HG03520 (cell line): ENCODE measurements around the gene PTGER2.

Experiments used
- ATAC-seq: cut with Tn5 transposase; IDR thresholded peaks from one replicate; pipeline ENCODE4 v1.9.1; 2021; ENCODE audit warnings: mild to moderate bottlenecking, moderate library complexity; ENCODE audit not compliant: unreplicated experiment

Gene PTGER2

GRCh38 chr14:52333823-52334657, 19.9 kb downstream of the PTGER2 start:
- ATAC-seq: no peak

DNA sequence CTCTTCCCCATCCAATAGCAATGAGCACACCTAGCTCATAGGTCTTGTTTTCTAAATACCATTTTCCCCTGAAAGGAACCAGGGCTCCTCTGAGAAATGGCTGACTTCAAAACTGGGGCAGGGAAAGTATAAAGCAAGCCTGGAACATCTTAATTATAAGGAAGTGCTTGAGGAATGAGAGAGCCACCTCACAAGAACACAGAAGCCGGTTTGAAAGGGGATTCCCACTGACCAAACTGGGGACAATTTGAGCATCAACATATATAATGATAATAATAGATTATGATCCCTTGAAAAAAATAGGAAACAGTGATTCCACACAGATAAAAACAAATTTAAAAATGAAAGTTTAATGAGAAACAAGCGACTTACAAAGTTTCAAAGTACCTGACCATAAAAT, 22.1 kb downstream of the PTGER2 start:
- no peak for ATAC-seq

DNA sequence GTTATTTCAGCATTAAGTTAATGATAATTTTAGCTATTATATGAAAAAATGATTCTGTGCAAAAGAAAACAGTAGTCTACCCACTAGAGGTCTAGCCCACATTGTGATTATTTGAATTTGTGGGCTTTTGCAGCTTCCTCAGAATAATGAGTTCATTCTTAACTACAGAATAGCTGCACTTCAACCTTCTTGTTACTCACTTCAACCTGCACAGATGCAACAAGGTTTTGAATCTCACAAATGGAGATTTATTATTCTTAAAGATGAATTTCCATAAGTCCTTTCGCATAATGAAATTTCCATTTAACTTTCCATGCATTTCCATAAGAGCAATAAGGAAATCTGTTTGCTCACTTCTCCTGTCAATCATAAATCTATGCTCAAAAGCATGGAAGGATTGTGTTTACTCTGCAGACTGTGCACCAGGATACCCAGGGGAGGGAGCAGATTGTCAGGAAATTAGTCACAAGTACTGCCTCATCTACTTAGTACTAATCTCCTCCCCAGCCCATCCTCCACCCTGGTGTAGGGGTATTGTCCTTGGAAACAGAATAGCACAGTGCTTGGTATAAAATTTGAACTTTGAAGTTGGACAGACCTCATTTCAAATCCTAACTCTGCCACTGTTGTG, 24.1 kb downstream of the PTGER2 start:
- ATAC-seq: no peak

DNA sequence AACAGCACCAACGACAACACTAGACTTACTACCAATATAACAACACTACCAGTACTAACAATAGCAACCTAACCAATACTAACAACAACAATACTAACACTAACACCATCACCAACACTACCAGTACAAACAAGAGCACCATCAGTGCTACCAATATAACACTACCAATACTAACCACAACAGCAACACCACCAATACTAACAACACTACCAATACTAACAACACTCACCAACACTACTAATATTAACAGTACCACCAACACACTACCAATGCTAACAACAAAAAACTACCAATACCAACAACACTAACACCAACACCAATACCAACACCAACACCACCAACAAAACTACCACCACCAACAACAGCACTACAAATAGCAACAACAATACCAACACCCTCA, 25.1 kb downstream of the PTGER2 start:
- no peak for ATAC-seq

DNA sequence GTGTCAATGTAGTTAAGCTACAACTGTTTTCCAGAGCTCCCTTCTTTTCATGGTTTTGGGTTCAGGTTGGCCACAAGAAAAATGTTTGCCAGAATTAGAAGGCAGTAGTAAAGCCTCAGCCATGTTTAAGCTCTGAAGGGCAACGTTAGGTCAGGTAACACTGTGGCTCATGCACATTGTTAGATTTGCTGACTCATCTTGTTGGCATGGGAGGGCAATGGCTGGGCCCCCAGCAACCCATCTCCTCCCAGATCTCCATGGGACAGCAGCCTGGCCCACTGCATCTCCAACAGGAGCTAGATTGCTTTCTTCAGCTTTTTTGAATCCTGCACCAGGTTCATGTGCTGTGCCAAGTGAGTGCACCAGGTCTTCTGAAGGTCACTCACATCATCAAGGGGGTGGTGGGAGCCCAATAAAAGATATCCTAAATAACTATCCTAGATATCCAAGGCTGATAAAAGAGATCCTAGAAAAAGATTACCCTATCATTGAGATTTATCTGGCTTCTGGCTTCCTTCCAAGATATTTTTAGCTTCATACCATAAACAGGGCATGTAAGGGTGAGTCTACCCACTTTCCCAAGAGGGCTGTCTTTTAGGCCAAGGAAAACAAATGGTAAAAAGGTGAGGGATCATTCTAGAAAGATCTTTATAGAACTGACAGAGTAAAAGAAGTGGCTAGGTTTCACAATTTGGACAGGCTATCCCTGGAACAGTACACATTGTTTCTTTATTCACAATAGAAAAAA, 28.9 kb downstream of the PTGER2 start:
- no peak for ATAC-seq

DNA sequence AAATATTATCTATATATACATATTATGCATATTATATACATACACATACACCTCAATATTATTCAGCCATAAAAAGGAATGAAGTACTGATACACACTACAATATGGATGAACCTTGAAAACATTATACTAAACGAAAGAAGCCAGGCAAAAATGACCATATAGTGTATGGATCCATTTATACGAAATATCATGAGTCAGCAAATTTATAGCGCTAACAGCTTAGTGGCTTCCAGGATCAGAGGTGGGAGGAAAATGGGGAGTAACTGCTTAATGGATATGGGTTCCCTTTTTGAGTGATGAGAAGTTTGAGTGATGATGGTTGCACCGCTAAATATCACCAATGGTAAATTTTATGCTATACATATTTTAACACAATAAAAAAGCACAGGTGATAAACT, 32.7 kb downstream of the PTGER2 start:
- ATAC-seq: no peak

GRCh38 chr14:52348279-52348678, 34.2 kb downstream of the PTGER2 start:
- no peak for ATAC-seq

- ATAC-seq: no peak
These were observed 34.7 kb downstream of the PTGER2 start for GRCh38 chr14:52348776-52349175.

GRCh38 chr14:52349731-52350130, 35.6 kb downstream of the PTGER2 start:
- no peak for ATAC-seq

DNA sequence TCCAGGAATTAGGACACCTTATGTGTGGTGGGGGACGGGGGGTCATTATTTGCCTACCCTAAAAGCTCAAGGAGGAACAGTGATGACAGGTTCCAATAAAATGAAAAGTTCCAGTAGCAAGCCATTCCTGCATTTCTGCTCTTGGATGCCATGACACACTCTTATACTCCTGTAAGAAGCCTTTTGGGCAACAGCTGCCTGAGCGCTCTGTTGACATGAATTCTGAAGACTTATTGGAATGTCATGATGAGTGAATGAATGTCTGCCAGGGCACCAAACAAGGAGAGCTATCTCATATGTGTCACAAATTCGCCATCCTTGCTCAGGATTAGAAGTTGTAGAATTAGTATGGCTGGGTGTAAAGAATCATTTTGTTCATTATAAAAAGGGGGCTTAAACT, 36.3 kb downstream of the PTGER2 start:
- ATAC-seq: no peak

- no peak for ATAC-seq
These were observed 37.3 kb downstream of the PTGER2 start for GRCh38 chr14:52351233-52352060.

DNA sequence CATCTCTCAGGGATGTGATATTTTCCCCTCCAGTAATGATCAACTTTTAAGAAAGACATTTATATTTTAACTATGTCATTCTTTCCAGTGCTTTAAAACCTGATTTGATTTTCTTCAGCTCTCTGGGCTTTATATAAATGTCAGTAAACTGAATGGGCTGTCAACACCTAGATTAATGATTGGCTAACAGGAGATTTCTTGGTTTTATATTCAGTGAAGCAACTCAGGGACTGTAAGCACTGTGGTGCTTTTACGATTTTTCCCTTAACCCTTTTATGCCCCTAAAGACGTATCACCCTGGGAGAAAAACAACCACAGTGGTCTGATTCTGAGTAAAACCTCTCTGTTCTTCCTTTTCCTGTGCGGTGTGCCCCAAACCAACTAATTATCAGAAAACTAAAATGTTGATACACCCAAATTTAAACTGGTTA, 38.0 kb downstream of the PTGER2 start:
- ATAC-seq: no peak

DNA sequence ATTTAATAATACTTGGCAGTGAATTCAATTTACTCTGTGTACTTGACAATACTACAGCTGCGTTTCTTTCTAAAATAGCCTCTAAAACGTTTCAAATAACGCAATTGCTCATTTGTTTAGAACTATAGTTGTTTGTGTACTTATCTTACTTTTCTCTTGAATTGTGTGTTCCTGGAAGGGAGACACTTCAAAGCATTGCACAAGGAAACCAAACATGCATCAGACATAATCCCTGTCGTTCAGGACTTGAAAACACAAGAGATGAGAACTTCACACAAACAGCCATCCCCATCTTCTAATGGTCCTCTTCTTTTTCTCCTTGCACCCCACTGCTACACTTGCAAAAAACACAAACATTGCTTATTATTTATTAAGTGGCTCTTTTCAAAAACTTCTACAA, 38.5 kb downstream of the PTGER2 start:
- no peak for ATAC-seq

GRCh38 chr14:52354242-52354641, 40.1 kb downstream of the PTGER2 start:
- no peak for ATAC-seq

DNA sequence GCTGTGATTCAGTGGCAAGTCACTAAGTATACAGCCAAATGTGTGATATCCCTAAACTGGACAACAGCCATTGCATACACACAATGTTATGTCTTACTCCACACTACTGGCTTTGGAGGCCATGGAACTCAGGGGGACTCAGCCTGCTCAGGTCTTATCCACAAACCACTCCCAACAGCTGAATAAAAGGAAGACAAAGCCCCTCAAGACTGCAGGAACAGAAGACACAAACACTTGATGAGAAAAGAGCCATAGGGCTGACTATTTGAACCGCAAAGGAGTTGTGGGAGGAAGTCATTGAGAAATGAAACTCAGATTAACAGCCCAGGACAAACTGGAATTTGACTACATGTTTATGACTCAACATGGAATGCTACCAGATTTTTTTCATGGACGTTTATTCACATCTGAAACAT, 40.9 kb downstream of the PTGER2 start:
- no peak for ATAC-seq

GRCh38 chr14:52355526-52355925, 41.4 kb downstream of the PTGER2 start:
- no peak for ATAC-seq

DNA sequence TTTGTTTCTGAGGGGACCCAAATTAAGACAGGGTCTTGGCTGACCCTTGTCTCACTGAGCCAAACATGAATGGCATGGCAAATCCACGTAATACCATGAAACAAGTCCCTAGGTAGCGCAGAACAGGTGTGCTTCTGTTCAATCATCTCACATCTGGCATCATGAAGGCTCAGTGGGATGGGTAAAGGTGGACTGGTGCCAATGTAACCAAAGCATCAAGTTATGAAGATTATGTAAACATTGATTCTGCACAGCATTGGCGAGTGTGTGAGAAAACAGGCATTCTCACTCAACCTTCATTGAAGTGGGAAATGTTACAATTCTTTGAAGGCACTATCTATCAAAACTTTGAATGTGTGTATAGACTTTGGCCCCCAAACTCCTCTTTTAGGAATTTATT, 41.9 kb downstream of the PTGER2 start:
- ATAC-seq: no peak

- ATAC-seq: no peak
These were observed 46.7 kb downstream of the PTGER2 start for GRCh38 chr14:52360831-52361230.

GRCh38 chr14:52363041-52363704, 49.1 kb downstream of the PTGER2 start:
- ATAC-seq: no peak

GRCh38 chr14:52363961-52364360, 49.8 kb downstream of the PTGER2 start:
- no peak for ATAC-seq
